Spinal cord (tissue), 10 donors: ENCODE results near the gene TTC29. TPM values are rescaled to one million over a fixed set of nuclear protein-coding genes. Genes with fewer than 3 reads are reported as not detected.

Source experiments
- DNase-seq, 6 donors: peaks; one replicate each; pipeline versions ENCODE4 v3.0.0 to v3.0.0-alpha.2; 2013 to 2015; ENCODE audit warnings: low spot score in 6 of 6, low read depth in 4 of 6
- H3K27ac ChIP-seq: one replicate; pipeline ENCODE4 v1.5.1; 2013; ENCODE audit warnings: low read depth, low read length, control low read depth
- H3K27me3 ChIP-seq: one replicate; pipeline ENCODE4 v1.6.1; 2013; ENCODE audit warnings: low read length; ENCODE audit not compliant: control insufficient read depth, insufficient read depth
- H3K36me3 ChIP-seq: one replicate; pipeline ENCODE4 v1.6.1; 2013; ENCODE audit warnings: low read length; ENCODE audit not compliant: control insufficient read depth, insufficient read depth
- H3K4me1 ChIP-seq: one replicate; pipeline ENCODE4 v1.6.1; 2013; ENCODE audit warnings: low read length; ENCODE audit not compliant: control insufficient read depth, insufficient read depth
- H3K4me3 ChIP-seq: one replicate; pipeline ENCODE4 v1.5.1; 2013; ENCODE audit warnings: low read depth, low read length, control low read depth
- H3K9me3 ChIP-seq: one replicate; pipeline ENCODE4 v1.6.1; 2013; ENCODE audit warnings: low read length; ENCODE audit not compliant: control insufficient read depth, insufficient read depth
- WGBS: methylation state at CpG from one replicate; pipeline ENCODE4 v1.1.5; 2013; ENCODE audit warnings: missing lambda C conversion rate; ENCODE audit not compliant: insufficient coverage; 5-methylcytosine and 5-hydroxymethylcytosine counted together
- polyA plus RNA-seq, 2 donors: library from polyadenylated mRNA; unstranded; fragments of 120-200 nt; gene quantifications; one replicate each; pipeline ENCODE4 v1.2.1, GENCODE V29; 2013; ENCODE audit not compliant: insufficient read length in 2 of 2
- total RNA-seq, 2 donors: library from RNA; depleted of rRNA in 1 of 2; stranded (reverse); fragments of 120-200 nt in 1 of 2; fragments of >200 nt in 1 of 2; gene quantifications; one replicate each; pipeline versions ENCODE4 v1.2.3 to v1.2.4, GENCODE V29; 2013 to 2014
- donor health status: healthy.

The TTC29 gene
- total and polyA plus RNA-seq, 4 donors, result 1.7 to 5.2 (median 2.8) TPM

DNA sequence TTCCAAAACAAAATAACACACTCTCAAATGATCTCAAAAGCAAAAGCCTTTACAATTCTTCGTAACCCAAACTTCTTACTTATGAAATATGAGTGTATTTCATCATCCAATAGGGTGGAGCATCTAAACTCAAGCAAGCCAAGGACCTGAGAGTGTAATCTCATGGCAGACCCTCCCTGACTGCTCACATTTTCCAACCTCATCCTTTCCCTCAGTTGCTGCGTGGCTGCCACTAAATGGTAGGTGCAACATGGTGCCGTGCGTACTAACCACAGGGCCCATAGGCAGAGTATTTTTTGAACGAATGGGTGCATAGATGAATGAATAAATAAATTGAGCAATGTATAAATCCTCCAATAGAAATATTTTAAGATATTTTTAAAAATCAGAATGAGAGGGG lies 45.4 kb downstream of the TTC29 start:
- Histone ChIP-seq H3K4me1 (no peaks in the 10 kb centered on the region), H3K9me3 (no peaks in the 10 kb centered on the region), H3K4me3 (no peak overlapping the region), H3K36me3 (no peaks in the 10 kb centered on the region), H3K27ac (no peak overlapping the region), H3K27me3 (no peaks in the 10 kb centered on the region)
- no peak for DNase-seq
- no CpG with 5 or more reads among the region's 5 CpGs for WGBS

DNA sequence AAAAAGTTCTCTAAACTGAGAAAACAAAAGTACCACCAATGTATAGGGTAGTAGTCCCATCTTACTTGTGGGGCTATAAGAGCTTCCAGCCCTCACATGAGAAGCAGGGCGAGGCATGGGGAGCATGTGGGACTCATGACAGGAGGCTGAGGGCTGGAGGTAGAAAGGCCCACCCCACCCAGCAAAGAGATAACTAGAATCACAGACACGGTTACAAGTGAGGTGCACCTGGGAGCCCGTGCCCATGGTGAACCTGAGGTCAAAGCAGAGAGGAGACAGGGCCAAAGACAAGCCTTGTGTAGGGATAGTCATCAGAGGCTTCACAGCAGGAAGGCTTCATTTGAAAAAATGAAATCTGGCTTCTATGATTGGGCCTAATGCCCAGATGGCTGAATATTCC lies 55.4 kb downstream of the TTC29 start:
- Histone ChIP-seq H3K4me3 (no peak overlapping the region), H3K27ac (no peak overlapping the region), H3K4me1 (no peaks in the 10 kb centered on the region), H3K36me3 (no peaks in the 10 kb centered on the region), H3K27me3 (no peaks in the 10 kb centered on the region), H3K9me3 (no peaks in the 10 kb centered on the region)
- DNase-seq, result no peak
- WGBS, result 83% methylated on average over 2 of the region's 3 CpGs

GRCh38 chr4:146883070-146883469 lies 62.6 kb downstream of the TTC29 start:
- no peak for DNase-seq
- Histone ChIP-seq H3K27me3 (no peaks in the 10 kb centered on the region), H3K36me3 (no peaks in the 10 kb centered on the region), H3K4me3 (no peak overlapping the region), H3K9me3 (no peaks in the 10 kb centered on the region), H3K4me1 (no peaks in the 10 kb centered on the region), H3K27ac (no peak overlapping the region)
- WGBS, result 100% methylated on average over 2 of the region's 3 CpGs

- Histone ChIP-seq H3K4me3 (no peak overlapping the region), H3K27me3 (no peaks in the 10 kb centered on the region), H3K9me3 (no peaks in the 10 kb centered on the region), H3K4me1 (no peaks in the 10 kb centered on the region), H3K27ac (no peak overlapping the region), H3K36me3 (no peaks in the 10 kb centered on the region)
- WGBS, result no CpG with 5 or more reads among the region's 3 CpGs
- DNase-seq, result no peak
These were observed 88.4 kb downstream of the TTC29 start for GRCh38 chr4:146857298-146857697.

GRCh38 chr4:146855761-146856160 lies 89.9 kb downstream of the TTC29 start:
- no CpG with 5 or more reads among the region's 4 CpGs for WGBS
- H3K27ac ChIP-seq, result no peak overlapping the region
- H3K4me1 ChIP-seq, result no peaks in the 10 kb centered on the region
- no peaks in the 10 kb centered on the region for H3K27me3 ChIP-seq
- H3K4me3 ChIP-seq, result no peak overlapping the region
- no peaks in the 10 kb centered on the region for H3K9me3 ChIP-seq
- H3K36me3 ChIP-seq, result no peaks in the 10 kb centered on the region
- DNase-seq, result no peak

DNA sequence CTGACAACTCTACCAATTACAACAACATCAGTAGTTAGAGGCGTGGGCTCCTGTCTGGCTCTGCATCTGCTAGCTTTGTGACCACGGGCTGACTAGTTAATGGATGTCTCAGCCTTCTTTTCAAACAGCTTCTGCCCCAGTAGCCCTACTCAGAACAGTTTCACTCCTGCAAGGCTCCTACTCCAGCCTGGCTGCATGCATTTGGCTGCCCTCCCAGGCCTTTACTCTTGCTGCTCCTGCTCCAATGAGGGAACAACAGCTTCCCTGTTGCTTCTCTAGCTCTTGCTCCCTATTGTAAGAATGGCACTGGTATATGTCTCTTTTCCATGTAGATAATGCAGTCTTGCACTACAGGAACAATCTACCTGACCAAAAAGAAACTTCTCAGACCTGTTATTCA lies 93.3 kb downstream of the TTC29 start:
- Histone ChIP-seq H3K27me3 (no peaks in the 10 kb centered on the region), H3K4me1 (no peaks in the 10 kb centered on the region), H3K36me3 (no peaks in the 10 kb centered on the region), H3K4me3 (no peak overlapping the region), H3K27ac (no peak overlapping the region), H3K9me3 (no peaks in the 10 kb centered on the region)
- peak; percentile 12 to 76 (median 45) for DNase-seq
- WGBS, result 39% methylated on average over 2 of the region's 2 CpGs

DNA sequence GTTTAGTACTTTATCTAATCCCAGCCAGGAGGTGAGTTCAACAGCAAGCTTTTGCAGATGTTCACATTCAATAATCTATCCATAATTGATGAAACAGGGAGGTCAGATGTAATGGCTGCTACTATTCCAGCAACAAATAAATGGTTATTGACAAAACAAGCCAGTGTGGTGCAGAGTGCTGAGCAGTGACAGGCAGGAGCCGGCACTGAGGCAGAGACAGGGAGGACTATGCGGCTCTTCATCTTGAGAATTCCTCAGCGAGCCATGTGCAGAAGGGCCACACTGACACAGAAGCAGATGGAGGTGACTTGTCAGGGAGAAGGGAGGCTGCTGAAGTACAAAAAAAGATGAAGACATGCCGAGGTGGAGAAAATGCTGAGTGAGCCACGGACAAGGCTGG lies 98.3 kb downstream of the TTC29 start:
- Histone ChIP-seq H3K4me3 (no peak overlapping the region), H3K9me3 (no peaks in the 10 kb centered on the region), H3K36me3 (no peaks in the 10 kb centered on the region), H3K27ac (no peak overlapping the region), H3K27me3 (no peaks in the 10 kb centered on the region), H3K4me1 (no peaks in the 10 kb centered on the region)
- 80% methylated on average over 5 of the region's 5 CpGs for WGBS
- no peak for DNase-seq

DNA sequence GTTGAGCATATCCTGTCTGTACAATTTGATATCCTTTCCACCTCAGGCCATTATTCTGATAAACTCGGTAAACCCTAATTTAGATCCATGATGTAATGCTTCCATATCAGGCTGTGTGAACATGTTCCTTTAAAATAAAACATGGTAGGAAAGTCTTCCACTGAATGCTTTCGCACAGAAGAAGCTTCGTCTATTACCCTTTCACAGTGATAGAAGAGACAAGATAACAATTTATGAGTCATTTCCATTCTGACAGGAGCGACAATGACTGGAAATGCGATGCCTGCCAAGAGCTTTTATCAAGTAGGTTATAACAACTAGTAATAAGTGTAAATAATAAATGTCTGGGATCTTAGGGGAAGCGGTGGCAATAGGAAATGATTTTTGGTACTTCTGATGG lies 98.8 kb downstream of the TTC29 start:
- no peak overlapping the region for H3K4me3 ChIP-seq
- no peaks in the 10 kb centered on the region for H3K9me3 ChIP-seq
- H3K27ac ChIP-seq, result no peak overlapping the region
- H3K36me3 ChIP-seq, result no peaks in the 10 kb centered on the region
- DNase-seq, result no peak
- no peaks in the 10 kb centered on the region for H3K27me3 ChIP-seq
- no peaks in the 10 kb centered on the region for H3K4me1 ChIP-seq
- no CpG with 5 or more reads among the region's 6 CpGs for WGBS

- DNase-seq, result no peak
- H3K27ac ChIP-seq, result no peak overlapping the region
- 24% methylated on average over 3 of the region's 4 CpGs for WGBS
- H3K9me3 ChIP-seq, result no peaks in the 10 kb centered on the region
- H3K4me1 ChIP-seq, result no peaks in the 10 kb centered on the region
- no peaks in the 10 kb centered on the region for H3K36me3 ChIP-seq
- H3K4me3 ChIP-seq, result no peak overlapping the region
- no peaks in the 10 kb centered on the region for H3K27me3 ChIP-seq
These were observed 100.9 kb downstream of the TTC29 start for GRCh38 chr4:146844761-146845160.

DNA sequence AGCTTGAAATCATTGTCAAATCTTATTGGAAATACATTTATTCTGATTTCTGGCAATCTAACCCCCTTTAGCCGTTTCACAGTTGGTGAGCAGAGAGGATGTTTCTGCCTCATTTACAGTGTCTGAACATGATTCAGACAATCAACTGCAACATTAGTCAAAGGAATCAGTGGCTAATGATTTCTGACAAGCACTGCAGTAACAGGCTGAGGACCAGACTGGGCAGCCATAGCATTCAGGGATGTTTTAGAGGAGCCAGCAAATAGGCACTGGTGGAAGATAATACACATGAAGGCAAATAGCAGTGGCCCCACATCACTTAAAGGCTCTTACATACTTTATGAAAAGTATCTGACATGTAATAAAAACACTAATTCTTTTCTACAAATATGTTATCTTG lies 102.8 kb downstream of the TTC29 start:
- Histone ChIP-seq H3K27me3 (no peaks in the 10 kb centered on the region), H3K4me1 (no peaks in the 10 kb centered on the region), H3K9me3 (no peaks in the 10 kb centered on the region), H3K27ac (no peak overlapping the region), H3K4me3 (no peak overlapping the region), H3K36me3 (no peaks in the 10 kb centered on the region)
- WGBS, result no CpG with 5 or more reads among the region's 1 CpG
- no peak for DNase-seq
